Fibroblast of villous mesenchyme (primary cell): ENCODE measurements around the gene LZTS3. TPM values are rescaled to one million over a fixed set of nuclear protein-coding genes. Genes with fewer than 3 reads are reported as not detected.
"Not testable (repeated sequence)": the region's sequence is repeated elsewhere in the genome, so short reads cannot be mapped to it uniquely, and the experiment has no call there.

ENCODE experiments used
- DNase-seq: peaks from one replicate; pipeline ENCODE4 v3.0.0-alpha.2; 2010; ENCODE audit warnings: low read depth
- H3K4me3 ChIP-seq: 2 replicates; pipeline ENCODE4 v1.5.1; 2011; ENCODE audit warnings: low read depth, mild to moderate bottlenecking, low read length
- CTCF ChIP-seq: IDR thresholded peaks from 2 replicates; pipeline ENCODE4 v1.5.1; 2012; ENCODE audit warnings: low read depth, mild to moderate bottlenecking, low read length; ENCODE audit not compliant: insufficient read depth
- total RNA-seq: library from RNA; depleted of rRNA; stranded (reverse); fragments of >200 nt; gene quantifications from 2 replicates; pipeline ENCODE4 v1.2.3, GENCODE V29; 2012

The LZTS3 gene
- total RNA-seq, 1 donor = 13.8 TPM

- DNase-seq = no peak
- TF ChIP-seq CTCF = no peak
- H3K4me3 ChIP-seq = no peak overlapping the region
These were observed 44.3 kb downstream of the LZTS3 start for GRCh38 chr20:3129094-3129493.

DNA sequence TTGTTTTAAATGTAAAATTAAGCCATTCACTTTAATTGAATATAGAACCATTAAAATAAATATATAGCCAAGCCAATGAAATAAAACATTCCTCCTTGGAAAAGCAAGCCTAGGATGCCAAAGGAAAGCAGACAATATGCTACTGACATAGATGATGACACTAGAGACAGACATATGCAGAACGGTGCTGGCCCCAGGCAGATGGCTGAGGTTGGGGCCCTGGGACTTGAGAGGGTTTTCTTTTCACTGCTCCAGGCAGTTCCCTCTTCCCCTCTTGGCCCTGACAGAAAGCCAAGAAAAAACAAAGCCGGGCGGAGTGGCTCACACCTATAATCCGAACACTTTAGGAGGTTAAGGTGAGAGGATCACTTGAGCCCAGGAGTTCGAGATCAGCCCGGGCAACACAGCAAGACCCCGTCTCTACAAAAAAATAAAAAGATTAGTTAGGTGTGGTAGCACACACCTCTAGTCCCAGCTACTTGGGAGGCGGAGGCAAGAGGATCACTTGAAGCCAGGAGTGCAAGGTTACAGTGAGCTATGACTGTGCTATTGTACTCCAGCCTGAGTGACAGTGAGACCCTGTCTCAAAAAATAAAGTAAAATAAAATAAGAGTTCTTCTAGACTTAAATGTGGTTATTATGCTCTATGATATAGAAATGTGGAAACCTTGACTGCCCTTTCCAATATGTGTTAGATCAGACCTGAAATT lies 44.9 kb downstream of the LZTS3 start:
- no peak for DNase-seq
- TF ChIP-seq CTCF = no peak
- no peak overlapping the region for H3K4me3 ChIP-seq

GRCh38 chr20:3126527-3126859 lies 46.9 kb downstream of the LZTS3 start:
- no peak for TF ChIP-seq CTCF
- DNase-seq = no peak

DNA sequence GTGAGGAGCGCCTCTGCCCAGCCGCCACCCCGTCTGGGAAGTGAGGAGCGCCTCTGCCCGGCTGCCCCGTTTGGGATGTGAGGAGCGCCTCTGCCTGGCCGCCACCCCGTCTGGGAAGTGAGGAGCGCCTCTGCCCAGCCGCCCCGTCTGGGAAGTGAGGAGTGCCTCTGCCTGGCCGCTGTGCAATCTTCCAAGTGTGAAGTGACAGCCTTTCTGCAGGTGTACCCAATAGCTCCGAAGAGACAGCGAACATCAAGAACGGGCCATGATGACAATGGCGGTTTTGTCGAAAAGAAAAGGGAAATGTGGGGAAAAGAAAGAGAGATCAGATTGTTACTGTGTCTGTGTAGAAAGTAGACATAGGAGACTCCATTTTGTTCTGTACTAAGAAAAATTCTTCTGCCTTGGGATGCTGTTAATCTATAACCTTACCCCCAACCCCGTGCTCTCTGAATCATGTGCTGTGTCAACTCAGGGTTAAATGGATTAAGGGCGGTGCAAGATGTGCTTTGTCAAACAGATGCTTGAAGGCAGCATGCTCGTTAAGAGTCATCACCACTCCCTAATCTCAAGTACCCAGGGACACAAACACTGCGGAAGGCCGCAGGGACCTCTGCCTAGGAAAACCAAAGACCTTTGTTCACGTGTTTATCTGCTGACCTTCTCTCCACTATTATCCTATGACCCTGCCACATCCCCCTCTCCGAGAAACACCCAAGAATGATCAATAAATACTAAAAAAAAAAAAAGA lies 47.4 kb downstream of the LZTS3 start:
- not testable (repeated sequence) for H3K4me3 ChIP-seq, DNase-seq

More at GRCh38 chr20:3126527-3126859, 46.9 kb downstream of the LZTS3 start:
- no peak overlapping the region for H3K4me3 ChIP-seq

GRCh38 chr20:3124773-3125560 lies 48.4 kb downstream of the LZTS3 start:
- not testable (repeated sequence) for H3K4me3 ChIP-seq, DNase-seq

GRCh38 chr20:3124163-3124562 lies 49.2 kb downstream of the LZTS3 start:
- not testable (repeated sequence) for DNase-seq, H3K4me3 ChIP-seq

GRCh38 chr20:3123542-3123941 lies 49.8 kb downstream of the LZTS3 start:
- no peak overlapping the region for H3K4me3 ChIP-seq
- no peak for TF ChIP-seq CTCF
- peak; percentile 29 for DNase-seq

DNA sequence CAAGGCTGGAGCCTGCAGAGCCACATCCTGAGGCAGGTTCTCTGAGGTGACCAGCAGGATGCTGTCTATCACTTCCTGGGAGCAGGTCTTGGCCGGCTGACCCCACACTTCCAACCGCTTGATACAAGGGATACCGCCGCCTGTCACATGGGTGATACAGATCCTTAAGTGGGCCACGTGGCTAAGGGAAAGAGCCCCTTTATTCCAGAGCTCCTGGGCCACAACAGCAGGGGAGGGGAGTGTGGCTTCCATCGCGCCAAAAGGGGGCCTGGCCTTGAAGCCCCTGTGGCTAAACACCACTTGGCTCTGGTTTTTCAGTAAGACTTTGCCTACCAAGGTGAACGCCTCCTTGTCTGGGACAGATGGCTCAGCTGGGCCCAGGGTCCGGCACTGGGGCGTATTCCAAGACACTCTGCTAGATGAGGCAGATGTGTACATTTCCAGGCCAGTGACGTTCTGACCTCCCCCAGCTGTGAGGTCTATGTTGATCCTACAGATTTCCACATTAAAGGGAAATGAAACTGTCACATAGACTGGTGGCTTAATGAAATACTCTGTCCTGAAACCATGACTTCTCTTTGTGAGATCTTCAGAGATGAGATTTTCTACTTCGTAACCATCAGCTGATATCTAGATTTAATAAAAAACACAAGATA lies 51.3 kb downstream of the LZTS3 start:
- DNase-seq = no peak
- TF ChIP-seq CTCF = no peak
- H3K4me3 ChIP-seq = no peak overlapping the region
